Hematopoietic multipotent progenitor cell treated with erythropoietin and hydrocortisone succinate and interleukin-3 and kit ligand, for 8 days (in vitro differentiated cells): ENCODE measurements around the gene SLC4A7.
A peak's percentile ranks its signal among the peaks of the same experiment; 100 is the strongest.
"Not testable (repeated sequence)": the region's sequence is repeated elsewhere in the genome, so short reads cannot be mapped to it uniquely, and the experiment has no call there.

Experiments used
- DNase-seq: peaks from one replicate; pipeline ENCODE4 v3.0.0-alpha.2; 2015

Gene SLC4A7

GRCh38 chr3:27484015-27484844, at the start of gene SLC4A7:
TSS of gene SLC4A7 (minus strand) at chr3:27484384. CDS start at chr3:27484126, 258 bp downstream.
- peak; percentile 91 for DNase-seq

GRCh38 chr3:27533261-27533607, 49.0 kb upstream of the SLC4A7 start:
- DNase-seq, result no peak

GRCh38 chr3:27532426-27533260, 48.5 kb upstream of the SLC4A7 start:
- DNase-seq, result no peak

- DNase-seq, result not testable (repeated sequence)
Observed at GRCh38 chr3:27531193-27531751, 47.1 kb upstream of the SLC4A7 start.

GRCh38 chr3:27528791-27529190, 44.6 kb upstream of the SLC4A7 start:
- no peak for DNase-seq

GRCh38 chr3:27526614-27527315, 42.6 kb upstream of the SLC4A7 start:
- no peak for DNase-seq

- DNase-seq, result no peak
Observed at GRCh38 chr3:27521872-27522265, 37.7 kb upstream of the SLC4A7 start.

- DNase-seq, result no peak
Observed at GRCh38 chr3:27521179-27521871, 37.1 kb upstream of the SLC4A7 start.

GRCh38 chr3:27511724-27512422, 27.7 kb upstream of the SLC4A7 start:
- no peak for DNase-seq

- DNase-seq, result no peak
Observed at GRCh38 chr3:27509376-27509775, 25.2 kb upstream of the SLC4A7 start.

GRCh38 chr3:27508424-27508823, 24.2 kb upstream of the SLC4A7 start:
- DNase-seq, result no peak

GRCh38 chr3:27507515-27508266, 23.5 kb upstream of the SLC4A7 start:
- no peak for DNase-seq

- DNase-seq, result no peak
Observed at GRCh38 chr3:27507111-27507510, 22.9 kb upstream of the SLC4A7 start.

GRCh38 chr3:27504749-27505148, 20.6 kb upstream of the SLC4A7 start:
- no peak for DNase-seq

GRCh38 chr3:27503526-27503925, 19.3 kb upstream of the SLC4A7 start:
- DNase-seq, result no peak

- no peak for DNase-seq
Observed at GRCh38 chr3:27501759-27502158, 17.6 kb upstream of the SLC4A7 start.

GRCh38 chr3:27500986-27501385, 16.8 kb upstream of the SLC4A7 start:
- DNase-seq, result no peak

- no peak for DNase-seq
Observed at GRCh38 chr3:27500035-27500434, 15.9 kb upstream of the SLC4A7 start.

- no peak for DNase-seq
Observed at GRCh38 chr3:27494784-27495183, 10.6 kb upstream of the SLC4A7 start.

GRCh38 chr3:27488821-27489220, 4.6 kb upstream of the SLC4A7 start:
- no peak for DNase-seq

GRCh38 chr3:27487383-27487782, 3.2 kb upstream of the SLC4A7 start:
- no peak for DNase-seq
